HG03469 (cell line): ENCODE results near the gene LASP1NB.

Source experiments
- ATAC-seq: cut with Tn5 transposase; IDR thresholded peaks from one replicate; pipeline ENCODE4 v1.9.1; 2021; ENCODE audit warnings: mild to moderate bottlenecking, moderate library complexity, moderate number of reproducible peaks; ENCODE audit not compliant: unreplicated experiment

Gene LASP1NB

DNA sequence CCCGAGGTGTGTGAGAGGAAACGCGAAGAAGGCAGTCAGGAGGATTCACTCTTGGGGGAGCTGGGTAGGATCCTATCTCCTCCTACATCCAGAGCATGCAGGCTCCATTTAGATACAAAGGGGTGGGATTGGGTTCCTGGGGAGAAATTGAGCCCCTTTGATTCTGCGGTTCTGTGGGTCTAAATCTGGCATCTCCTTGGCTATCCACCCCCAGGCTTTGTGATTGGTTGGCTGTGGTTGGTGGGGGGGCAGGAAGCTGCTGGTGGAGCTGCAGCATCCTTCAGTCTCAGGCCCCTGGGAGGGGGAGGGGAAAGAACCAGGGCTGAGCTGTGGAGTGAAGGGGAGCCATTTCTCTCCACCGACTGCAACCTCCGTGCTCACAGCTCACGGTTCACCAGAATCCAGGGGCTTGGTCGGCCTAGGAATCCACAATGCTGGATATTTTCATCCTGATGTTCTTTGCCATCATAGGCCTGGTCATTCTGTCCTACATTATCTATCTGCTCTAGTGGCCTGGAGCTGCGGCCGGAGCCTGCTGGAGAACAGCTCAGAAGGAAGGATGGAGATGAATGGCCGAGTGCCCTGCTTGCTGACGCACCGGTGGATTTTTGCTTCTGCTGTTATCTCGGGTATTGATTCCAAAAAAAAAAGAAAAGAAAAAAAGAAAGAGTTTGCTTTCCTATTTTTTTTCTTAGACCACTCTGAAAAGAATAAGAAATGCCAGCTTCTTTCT lies at the start of gene LASP1NB:
Gene LASP1NB, plus strand, starts transcription at position 352 of the 733 bp plus-strand sequence.
- no peak for ATAC-seq

DNA sequence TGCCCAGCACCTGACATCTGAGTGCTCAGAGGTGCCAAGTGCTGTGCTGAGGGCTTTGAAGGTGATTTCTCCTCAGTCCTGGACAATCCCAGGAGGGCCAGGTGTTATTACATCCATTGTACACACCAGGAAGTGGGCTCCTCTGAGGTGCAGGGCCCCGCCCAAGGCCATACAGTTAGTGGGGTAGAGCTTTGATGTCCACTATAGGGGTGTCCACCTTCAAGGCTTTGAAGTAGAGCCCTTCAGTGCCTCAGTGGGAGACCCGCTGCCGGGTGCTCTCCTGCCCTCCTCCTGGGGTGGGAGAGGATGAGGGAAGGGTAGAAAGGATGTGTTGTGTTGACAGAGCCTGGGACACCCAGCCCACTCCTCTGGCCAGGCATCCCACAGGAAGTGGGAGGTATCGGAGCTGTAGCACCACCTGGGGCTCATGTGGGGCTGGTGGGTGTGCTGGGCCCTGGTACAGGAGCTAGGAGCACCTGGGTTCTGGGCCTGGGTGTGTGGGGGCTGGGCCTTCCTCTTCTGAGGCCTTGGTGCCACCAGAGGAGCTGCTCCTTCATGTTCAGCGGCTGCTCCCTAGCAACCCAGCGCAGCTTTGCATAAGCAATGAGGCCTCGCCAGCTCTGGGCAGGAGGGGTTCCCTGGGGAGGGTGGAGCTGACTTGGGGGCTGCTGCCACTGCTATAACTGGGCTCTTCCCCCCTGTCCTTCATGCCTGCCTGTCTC lies 48.1 kb upstream of the LASP1NB start:
- ATAC-seq, result no peak

DNA sequence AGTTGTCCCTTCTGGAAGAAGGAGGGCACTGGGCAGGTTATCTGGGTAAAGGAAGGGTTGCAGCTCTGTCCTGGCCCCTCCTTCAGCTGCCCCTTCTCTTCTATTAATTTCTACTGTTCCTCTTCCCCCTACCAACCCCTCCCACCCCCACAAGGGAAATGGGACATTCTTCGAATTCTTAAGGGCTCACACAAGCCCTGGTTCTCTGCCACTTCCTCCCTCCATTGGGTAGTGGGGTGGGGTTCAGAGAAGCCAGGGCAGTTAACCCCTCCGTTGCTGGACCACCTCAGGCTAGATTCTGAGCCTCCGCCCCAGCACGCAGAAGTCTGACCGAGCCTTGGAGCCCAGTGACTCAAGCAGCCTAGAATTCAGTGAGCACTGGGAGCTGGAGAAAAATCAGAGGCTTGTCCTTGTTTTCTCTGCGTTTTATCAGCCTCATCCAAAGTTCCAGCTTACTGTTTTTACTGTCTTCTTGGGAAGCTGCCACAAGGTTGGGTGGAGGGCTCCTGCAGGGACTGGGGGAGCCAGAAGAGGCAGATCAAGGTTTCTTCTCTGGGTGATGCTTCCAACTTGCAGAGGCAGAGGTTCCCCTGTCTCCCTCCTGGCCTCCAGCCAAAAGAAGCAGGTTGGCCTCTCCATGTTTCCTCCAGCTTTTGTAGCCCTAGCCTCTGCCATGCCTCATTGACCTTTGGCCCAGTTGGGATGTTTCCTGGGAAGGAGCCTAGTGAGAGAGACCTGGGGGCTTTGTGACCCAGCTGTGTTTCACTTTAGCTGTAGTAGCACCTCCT lies 45.3 kb upstream of the LASP1NB start:
- ATAC-seq, result no peak

DNA sequence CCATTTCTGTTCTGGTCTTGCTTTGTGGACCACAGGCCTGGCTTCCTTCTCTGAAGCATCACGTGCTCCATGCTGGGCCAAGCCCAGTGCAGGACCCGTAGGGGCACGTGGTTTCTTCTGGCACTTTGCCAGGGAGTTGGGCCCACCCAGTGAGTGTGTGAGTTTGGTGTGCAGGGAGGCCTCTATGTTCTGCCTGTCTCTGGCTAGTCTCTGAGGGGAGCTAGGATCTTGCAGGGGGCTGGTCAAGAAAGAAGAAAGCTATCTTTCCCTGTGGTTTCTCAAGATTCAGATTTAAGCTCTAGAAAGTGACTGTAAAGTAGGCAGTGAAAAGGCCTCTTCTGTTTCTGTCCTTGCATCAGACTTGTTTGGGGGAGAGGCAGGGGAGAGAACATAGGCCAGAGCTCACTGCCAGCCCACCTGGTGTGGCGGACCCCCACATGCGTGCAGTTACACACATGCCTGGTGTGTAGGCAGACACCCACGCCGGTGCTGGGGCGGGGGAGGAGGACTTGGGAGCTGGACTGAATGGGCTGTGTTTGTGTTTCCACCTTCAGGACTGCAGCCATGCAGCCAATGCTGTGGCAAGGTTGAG lies 43.7 kb upstream of the LASP1NB start:
- ATAC-seq, result no peak

DNA sequence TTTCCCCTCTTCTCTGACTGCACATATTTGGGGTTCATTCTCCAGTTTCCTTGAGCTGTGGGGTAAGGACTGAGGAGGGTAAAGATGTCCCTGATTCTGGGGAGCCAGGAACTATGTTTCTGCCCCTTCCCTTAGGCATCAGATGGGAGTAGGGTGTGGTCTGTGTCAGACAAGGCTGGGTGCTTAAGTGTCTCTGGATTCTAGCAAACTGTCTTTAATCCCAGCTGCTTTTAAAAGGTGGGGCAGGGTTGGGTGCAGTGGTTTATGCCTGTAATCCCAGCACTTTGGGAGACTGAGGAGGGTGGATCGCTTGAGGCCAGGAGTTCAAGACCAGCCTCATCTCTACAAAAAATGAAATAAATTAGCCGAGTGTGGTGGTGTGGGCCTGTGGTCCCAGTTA lies 42.5 kb upstream of the LASP1NB start:
- no peak for ATAC-seq

DNA sequence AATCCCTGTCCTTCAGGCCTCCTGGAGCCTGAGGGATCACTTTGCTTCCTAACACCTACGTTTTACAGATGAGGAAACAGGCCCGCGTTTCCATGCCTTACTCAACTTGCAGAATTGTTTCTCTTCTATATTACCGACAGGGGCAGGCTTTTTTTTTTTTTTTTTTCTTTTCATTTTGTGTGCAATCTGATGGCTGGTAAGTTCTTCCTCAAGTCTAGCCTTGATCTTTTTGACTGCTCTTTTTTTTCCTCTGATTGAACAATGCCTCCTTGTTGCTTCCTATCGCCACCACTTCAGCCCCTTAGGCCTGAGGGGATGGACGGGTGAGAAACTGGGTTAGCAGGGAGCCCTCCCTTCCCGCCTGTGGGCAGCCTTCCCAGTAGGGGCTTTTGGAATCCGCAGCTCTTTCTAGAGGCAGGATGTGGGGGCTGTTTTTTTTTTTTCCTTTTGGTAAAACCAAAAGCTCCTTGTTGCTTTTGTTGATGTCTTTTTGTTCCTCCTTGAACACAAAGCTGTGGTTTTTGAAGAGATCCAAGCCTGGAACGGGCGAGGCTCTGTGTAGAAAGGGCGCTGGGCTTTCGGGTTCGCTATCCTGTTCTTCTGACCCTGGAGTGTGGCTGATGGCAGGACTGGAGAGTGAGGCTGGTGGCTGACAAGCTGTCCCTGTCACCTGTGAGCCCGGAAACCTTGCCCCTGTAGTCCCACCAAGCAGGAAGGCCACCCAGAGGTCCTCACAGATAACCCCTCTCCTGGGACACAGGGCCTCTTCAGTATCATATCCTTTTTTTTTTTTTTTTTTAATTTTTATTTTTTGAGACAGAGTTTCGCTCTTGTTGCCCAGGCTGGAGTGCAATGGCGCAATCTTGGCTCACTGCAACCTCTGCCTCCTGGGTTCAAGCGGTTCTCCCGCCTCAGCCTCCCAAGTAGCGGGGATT lies 41.6 kb upstream of the LASP1NB start:
- no peak for ATAC-seq

DNA sequence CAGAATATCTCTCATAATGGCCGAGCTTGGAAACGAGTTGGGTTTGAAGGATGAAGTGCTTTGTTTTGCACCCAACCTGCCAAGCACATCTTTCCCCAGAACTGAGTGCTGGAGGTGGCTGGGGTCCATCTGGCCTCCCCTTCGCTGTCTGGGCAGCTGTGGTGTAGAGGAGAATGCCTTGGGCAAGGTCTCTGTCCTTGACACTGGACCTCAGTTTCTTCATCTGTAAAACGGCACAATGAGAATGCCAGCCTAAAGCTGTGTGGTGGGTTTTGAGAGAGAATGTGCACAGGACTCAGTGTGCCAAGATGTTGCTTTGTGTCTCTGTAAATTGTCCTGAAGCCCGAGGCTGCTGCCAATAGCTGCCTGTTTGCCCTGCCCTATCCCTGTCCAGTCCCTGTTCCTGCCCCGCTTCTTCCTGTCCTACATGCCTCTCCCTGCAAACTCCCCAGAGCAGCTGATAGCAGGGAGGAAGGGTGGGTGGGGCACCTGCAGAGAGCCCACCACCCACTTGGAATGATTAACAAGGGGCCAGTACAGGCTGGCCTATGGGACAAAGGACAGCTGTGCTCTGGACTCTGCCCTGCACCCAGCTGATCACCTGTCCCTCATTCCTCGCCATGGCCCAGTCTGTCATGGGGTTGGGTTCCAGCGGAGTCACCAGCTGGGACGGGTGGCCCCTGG lies 40.2 kb upstream of the LASP1NB start:
- no peak for ATAC-seq

DNA sequence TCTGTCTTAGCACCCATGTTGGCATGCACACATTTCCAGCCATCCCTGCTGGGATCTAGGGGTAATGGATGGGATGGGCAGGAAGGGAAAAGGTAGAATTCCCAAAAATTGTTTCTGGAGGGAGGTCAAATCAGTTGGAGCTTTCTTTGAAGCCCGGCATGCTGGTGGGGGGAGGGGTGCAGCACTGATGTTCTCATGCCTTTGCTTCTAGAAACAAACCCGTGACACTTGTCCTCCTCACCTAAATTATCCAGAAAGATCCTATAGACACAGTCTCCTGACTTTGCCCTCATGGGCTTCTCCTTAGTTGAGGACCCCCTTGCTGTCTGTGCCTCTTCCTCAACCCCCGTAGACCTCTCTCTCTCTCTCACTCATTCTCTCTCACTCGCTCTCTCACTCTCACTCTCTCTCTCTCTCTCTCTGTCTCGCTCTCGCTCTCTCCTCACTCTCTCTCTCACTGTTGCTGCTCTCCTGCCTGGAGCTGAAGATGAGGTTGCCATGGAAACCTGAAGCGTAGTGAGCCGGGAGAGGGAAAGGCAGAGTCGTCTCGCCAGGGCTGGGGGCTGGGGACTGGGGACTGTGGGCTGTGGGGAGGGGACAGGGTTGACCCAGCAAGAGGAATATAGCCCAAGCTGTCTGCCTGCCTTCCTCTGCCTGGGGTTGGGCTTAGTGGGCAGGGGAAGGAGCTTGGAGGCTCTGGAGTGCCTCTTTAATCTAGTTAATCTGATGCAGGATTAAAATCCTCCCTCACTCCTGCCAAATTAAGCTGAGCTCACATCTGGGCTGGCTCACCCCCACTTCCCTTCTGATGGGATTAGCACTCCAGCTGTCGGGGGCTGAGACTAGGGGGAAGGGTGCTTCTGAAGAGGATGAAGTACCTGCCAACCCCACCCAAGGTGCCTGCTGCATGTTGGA lies 39.4 kb upstream of the LASP1NB start:
- no peak for ATAC-seq

DNA sequence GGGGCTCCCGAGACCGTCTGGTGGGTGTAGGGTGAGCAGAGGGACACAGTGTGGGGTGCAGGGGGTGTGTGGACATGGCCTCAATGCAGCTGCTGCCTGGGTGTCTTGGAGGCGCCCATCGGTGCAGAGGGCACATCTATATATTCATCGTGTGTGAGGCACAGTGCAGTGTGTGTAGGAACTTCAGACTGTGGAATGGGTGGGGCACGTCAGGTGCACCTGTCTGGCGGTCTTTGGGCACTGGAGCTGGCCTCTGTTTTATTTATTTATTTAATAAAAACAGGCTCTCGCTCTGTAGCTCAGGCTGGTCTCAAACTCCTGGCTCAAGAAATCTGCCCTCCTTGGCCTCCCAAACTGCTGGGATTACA lies 38.8 kb upstream of the LASP1NB start:
- no peak for ATAC-seq

DNA sequence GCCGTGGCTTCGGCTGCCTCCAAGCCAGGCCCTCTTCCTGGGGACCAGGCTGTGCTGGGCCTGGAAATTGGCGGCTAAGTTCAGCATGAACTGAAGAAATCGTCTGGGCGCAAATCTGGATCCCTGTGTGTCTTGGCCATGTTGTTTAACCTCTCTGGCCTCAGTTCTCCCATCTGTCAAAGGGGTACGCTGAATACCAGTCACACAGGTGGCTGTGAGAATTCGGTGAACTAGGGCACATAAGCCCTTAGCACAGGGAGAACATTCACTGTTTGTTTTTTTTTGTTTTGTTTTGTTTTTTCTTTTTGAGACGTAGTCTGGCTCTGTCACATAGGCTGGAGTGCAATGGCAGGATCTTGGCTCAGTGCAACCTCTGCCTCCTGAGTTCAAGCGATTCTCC lies 36.6 kb upstream of the LASP1NB start:
- no peak for ATAC-seq

DNA sequence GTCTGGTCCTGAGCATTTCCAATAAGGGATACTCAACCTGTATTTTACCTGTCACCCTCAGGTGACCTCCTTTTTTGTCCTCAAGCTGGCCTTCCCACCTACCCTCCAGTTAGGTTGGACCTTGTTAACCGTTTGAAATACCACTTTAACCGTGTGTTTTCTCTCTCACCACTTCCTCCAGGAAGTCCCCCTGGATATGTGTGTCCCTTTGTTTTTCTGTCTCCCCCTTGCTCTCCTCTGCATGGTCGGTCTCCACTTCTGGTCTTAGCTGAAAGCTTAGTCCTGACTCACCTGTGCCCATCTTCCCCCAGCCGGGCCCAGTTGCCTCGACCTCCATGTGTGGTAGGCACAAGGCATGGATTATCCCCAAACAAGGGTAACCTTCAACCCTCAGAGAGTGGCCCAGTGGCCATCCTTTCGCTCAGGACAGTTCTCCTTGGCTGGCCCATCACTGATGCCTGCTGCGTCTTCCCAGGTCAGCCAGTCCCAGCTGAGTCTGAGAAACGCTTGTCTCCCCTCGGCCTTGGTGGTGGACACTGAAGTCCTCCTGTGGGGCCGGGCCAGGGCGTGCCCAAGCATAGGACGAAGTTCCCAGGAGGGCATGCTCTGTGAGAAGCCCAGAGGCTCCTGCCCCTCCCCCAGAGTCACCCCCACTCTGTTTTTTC lies 35.5 kb upstream of the LASP1NB start:
- ATAC-seq, result no peak

DNA sequence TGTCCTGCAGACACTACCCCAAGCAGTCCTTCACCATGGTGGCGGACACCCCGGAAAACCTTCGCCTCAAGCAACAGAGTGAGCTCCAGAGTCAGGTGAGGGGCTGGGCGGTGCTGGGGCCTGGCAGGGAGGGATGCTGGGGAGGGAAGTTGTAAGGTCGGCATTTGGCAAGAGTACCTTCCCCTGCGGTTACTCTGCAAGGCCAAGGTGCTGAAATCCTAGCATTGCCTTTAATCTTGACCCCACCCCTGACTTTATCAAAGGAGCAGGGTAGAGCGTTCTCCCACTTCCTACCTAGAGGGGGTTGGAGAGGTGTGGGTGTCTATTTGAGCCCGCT lies 35.0 kb upstream of the LASP1NB start:
- ATAC-seq, result no peak

DNA sequence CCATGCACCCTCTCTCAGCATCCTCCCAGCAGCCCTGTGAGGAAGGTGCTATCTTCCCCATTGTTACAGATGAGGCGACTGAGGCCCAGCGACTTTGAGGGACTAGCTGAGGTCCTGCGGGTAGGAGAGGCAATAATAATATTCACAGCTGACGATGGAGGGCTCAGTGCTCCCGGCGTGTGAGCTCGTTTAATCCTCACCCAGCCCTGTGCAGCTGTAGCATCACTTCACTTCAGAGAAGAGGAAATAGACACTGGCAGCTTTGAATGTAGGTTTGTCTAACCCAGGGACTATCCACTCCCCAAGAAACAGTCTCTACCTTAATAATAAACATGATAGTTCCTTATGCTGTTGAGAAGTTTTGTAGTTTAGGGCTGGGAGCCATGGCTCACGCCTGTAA lies 34.0 kb upstream of the LASP1NB start:
- ATAC-seq, result no peak

DNA sequence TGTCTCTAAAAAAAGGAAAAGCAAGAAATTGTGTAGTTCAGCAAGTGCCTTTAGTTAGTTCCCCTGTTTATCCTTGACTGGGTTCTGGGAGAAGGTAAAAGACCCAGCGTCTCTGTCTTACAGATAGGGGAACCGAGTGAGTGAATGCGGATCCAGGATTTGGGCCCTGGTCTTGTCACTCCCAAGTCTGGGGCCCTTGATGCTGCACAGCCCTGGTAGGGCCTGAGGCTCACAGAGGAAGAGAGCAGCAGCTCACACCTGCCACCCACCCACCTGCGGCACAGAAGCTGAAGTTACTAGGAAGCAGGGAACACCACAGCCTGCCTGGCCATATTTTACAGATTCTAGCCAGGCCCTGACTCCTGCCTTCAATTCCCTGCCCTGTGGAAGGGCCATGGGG lies 33.3 kb upstream of the LASP1NB start:
- no peak for ATAC-seq

DNA sequence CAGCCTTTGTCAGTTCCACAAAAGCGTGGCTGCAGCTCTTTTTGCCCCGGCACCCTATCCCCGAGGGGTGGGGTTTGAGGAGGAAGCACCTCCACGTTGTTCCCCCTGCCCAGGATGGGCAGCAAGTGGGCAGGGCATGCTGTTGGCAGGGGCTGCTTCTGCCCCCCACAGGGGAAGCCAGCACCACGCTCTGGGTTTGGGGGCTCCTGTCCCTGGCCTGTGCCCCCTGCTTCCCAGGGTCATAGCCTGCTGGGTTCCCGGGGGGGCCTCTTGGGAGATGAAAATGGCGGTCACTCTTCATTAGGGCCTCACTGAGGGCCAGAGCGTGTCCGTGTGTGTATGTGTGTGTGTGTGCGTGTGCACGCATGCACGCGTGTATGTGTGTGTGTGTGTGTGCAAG lies 32.8 kb upstream of the LASP1NB start:
- no peak for ATAC-seq

DNA sequence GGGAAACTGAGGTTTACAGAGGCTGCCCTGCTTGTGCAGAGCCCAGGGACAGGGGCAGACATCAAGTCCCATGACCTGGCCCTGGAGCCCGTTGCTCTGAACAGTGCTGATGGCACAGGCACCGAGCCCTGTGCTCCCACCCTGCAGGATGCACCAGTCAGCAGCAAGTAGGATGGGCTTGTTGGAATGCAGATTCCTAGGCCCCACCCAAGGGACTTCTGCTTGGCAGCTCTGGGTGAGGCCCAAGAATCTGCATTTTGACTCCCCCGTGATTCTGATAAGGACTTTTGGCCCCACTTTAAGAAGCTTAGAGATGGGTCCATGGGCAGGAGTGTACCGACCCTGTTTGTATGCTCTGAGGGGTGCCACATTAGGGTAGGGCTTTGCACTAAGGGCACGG lies 32.3 kb upstream of the LASP1NB start:
- ATAC-seq, result no peak

DNA sequence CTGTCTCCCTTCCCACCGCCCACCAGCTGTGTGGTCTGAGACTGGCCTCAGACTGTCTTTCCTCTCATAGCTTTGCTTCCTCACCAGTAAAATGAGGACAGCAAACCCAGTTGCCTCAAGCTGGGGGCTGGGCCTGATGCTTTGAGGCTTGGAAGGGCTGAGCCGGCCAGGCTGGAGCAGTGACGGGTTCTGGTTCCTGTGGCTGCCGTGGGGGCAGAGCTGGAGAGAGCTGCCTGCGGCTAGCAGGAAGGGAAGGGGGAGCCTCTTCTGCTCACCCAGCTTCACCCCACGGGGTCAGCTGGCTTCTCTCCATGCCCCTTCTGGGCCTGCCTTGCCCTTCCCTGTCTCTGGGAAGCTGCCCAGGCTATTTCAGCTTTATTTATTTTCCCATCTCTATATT lies 31.8 kb upstream of the LASP1NB start:
- no peak for ATAC-seq

DNA sequence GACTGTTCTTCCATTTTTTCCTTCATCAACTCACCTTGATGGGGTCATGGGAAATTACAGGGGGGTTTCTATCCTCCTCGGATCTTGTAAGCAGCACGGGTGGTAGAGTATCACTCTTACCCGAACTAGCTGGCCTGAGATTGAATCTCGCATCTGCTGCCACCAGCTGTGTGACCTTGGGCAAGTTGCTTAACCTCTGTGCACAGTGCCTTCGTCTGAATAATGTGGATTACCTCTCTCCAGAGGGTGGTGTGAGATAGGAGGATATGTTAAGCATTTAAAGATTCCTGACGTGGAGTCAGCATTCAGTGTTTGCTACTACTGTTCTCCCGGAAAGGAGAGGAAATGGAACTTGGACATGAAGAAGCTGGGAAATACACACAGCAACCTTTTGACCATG lies 31.1 kb upstream of the LASP1NB start:
- no peak for ATAC-seq
